SH-SY5Y (cell line): ENCODE data around the gene TAC4.

Source experiments
- GATA2 ChIP-seq: IDR thresholded peaks from 2 replicates; pipeline ENCODE4 v1.6.1; 2011; ENCODE audit warnings: mild to moderate bottlenecking, low read depth, low read length
- GATA3 ChIP-seq: IDR thresholded peaks from 2 replicates; pipeline ENCODE4 v1.6.1; 2011; ENCODE audit warnings: low read depth, mild to moderate bottlenecking, low read length, moderate library complexity

DNA sequence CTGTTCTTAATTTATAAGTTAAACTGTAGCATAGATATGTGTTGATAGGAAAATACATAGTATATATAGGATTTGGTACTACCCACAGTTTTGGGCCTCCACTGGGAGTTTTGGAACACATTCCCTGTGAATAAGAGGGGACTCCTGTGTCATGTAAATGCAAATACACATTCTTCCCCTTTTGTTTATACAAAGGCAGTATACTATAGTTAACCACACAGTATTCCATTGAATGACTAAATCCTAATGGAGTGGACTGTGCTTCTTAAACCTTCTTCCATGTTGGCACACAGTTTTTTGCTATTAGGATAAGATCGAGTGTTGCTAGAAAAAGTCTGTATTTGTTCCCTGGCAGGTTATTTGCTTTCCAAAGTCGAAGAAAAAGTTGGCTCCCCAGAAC is 22.2 kb downstream of the TAC4 start:
- no peak for TF ChIP-seq GATA3
- TF ChIP-seq GATA2, result no peak
